ENCODE measurements around the gene ARRDC4.

DNA sequence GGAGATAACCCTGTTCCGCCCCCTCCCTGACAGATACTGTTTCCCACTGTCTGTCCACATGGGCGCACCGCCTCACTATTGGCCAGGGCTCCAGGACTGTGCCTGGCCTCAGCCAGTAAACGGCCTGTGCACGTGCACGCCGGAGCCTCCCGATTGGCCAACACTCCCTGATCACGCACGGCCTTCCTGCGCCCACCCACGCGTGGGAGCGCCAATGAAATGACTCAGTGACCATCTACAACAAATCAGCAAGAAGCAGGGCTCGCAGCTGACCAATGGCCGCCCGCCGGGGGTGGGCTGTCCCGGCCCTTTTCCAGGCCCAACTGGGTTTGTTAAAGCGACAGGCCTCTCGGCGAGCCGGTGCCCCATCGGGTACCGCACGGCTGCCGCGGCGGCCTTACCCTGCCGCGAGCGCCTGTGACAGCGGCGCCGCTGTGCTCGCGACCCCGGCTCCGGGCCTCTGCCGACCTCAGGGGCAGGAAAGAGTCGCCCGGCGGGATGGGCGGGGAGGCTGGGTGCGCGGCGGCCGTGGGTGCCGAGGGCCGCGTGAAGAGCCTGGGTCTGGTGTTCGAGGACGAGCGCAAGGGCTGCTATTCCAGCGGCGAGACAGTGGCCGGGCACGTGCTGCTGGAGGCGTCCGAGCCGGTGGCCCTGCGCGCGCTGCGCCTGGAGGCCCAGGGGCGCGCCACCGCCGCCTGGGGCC is at the start of gene ARRDC4:
- TF ChIP-seq, protein P1, sequence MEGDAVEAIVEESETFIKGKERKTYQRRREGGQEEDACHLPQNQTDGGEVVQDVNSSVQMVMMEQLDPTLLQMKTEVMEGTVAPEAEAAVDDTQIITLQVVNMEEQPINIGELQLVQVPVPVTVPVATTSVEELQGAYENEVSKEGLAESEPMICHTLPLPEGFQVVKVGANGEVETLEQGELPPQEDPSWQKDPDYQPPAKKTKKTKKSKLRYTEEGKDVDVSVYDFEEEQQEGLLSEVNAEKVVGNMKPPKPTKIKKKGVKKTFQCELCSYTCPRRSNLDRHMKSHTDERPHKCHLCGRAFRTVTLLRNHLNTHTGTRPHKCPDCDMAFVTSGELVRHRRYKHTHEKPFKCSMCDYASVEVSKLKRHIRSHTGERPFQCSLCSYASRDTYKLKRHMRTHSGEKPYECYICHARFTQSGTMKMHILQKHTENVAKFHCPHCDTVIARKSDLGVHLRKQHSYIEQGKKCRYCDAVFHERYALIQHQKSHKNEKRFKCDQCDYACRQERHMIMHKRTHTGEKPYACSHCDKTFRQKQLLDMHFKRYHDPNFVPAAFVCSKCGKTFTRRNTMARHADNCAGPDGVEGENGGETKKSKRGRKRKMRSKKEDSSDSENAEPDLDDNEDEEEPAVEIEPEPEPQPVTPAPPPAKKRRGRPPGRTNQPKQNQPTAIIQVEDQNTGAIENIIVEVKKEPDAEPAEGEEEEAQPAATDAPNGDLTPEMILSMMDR (IDR thresholded peaks at IDR 0.05), result no peak
- no peak for TF ChIP-seq ZFX (IDR thresholded peaks at IDR 0.05; ENCODE audit: borderline replicate concordance)

Data from 22Rv1 (cell line).